Sciatic nerve (tissue), 2 donors: Measurements from ENCODE around the gene TRAK2. TPM values are rescaled to one million over a fixed set of nuclear protein-coding genes. Genes with fewer than 3 reads are reported as not detected.
"Not testable (repeated sequence)": the region's sequence is repeated elsewhere in the genome, so short reads cannot be mapped to it uniquely, and the experiment has no call there.

Experiments
- ATAC-seq: fragments of 200-7000 bp; cut with Tn5 transposase; one replicate; pipeline ENCODE4 v1.9.1; 2020; ENCODE audit warnings: mild to moderate bottlenecking, moderate library complexity
- DNase-seq: peaks from one replicate; pipeline ENCODE4 v3.0.0-alpha.2; 2020; ENCODE audit warnings: low spot score
- intact Hi-C: fragments of 100-400 bp; cut with DNase I; formaldehyde crosslinking; loops from one replicate; pipeline ENCODE4 v1.14.2; 2022
- total RNA-seq: library from RNA; stranded (reverse); fragmentation: NEBNext Ultra II Directional; extraction: Animal tissue kit (Norgen Biotek cat#: 25700); gene quantifications from one replicate; pipeline ENCODE4 v1.2.1, GENCODE V29; 2021
- donor health status: DM: no; HTN: no; CAD: no.
- donor health status: DM: no; HTN: no; CAD: no.

Gene TRAK2
- total RNA-seq, 1 donor from 2014 or later = 55.1 TPM

DNA sequence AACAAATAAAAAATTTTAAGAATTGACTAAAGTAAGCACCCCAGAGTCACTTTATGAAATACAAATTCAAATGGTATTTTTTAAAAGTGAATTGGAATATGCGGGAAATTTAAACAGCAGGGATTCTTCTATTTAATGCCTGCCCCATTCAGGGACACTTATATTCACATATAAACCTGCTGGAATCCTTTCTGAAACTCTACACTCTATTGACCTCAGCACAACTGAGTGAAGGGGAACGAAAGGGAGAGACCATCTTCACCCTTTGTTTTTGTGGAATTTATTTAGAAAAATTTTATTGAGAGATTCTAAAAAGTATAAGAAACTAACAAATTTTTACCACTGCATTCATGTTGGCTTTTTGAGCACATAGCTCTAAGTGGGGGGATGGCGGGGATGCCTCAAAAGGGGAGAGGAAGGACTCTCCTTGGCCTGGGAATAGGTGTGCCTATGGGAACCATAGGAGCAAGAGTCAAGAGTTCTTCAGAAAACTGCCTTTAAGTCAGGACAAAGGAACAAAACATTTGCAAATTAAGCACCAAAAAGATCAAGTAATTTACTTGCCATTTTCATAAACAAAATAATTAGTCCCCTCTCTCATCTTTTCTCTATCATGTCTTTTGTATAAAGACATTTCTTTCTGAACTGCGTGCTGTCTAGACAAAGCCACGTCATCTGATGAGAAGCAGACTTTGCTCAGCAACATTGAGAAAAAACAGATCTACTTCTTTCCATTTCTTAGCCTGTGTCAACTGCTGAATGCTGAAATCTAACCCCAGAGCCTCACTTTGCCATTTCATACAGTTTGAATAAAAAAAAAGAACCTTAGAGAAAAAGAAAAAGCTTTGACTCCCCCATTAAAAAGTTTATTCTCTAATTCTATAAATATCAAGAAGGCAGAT lies 72.5 kb downstream of the TRAK2 start:
- ATAC-seq (no peak), DNase-seq (no peak)
- intact Hi-C loops = no loop called here

DNA sequence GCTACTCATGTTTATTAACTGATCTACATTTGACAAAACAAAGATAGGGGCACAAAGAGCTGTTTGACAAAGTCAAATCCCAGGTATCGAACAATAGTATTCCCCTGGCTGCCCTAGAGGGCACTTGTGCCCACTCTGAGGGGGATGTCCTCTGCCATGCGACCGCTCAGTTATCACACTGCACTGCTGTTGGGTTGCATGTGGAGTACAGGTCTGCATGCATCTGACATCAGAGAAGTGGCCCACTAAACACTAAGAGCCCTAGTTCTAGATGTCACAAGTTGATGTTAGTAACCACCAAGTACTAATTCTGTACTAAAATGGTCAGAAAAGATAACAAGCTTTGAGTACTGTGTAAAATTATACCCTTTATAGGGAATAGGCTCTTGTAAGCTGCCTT lies 74.0 kb downstream of the TRAK2 start:
- intact Hi-C loops = no loop called here
- no peak for DNase-seq
- ATAC-seq = no peak

DNA sequence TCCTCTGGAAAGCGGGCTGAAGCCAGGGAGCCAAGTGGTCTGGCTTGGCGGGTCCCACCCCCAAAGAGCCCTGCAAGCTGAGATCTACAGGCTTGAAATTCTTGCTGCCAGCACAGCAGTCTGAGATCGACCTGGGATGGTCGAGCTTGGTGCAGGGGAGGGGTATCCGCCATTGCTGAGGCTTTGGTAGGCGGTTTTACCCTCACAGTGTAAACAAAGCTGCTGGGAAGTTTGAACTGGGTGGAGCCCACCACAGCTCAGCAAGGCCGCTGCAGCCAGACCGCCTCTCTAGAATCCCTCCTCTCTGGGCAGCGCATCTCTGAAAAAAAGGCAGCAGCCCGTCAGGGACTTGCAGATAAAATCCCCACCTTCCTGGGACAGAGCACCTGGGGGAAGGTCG lies 81.5 kb downstream of the TRAK2 start:
- ATAC-seq = no peak
- intact Hi-C loops = loop anchor here (10.0 kb wide), 1 partner anchor 135 kb away; no protein-coding TSS in a partner anchor

DNA sequence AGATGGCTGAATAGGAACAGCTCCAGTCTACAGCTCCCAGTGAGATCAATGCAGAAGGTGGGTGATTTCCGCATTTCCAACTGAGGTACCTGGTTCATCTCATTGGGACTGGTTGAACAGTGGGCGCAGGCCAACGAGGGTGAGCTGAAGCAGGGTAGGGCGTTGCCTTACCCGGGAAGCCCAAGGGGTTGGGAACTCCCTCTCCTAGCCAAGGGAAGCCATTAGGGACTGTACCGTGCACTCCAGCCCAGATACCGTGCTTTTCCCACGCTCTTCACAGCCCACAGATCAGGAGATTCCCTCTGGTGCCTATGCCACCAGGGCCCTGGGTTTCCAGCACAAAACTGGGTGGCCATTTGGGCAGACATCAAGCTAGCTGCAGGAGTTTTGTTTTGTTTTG lies 81.9 kb downstream of the TRAK2 start:
- not testable (repeated sequence) for ATAC-seq, DNase-seq
- intact Hi-C loops = loop anchor here (10.0 kb wide), 1 partner anchor 135 kb away; no protein-coding TSS in a partner anchor

More for the DNA sequence above, 81.5 kb downstream of the TRAK2 start:
- no peak for DNase-seq

DNA sequence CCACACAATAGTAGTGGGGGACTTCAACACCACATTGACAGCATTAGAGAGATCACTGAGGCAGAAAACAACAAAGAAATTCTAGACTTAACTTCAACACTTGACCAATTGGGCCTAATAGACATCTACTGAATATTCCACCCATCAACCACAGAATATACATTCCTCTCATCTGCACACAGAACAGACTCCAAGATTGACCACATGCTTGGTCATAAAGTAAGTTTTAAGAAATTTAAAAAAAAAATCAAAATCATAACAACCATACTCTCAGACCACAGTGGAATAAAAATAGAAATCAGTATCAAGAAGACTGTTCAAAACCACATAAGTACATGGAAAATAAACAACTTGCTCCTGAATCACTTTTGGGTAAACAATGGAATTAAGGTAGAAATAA lies 85.1 kb downstream of the TRAK2 start:
- ATAC-seq (no peak), DNase-seq (no peak)
- intact Hi-C loops = loop anchor here (10.0 kb wide), 1 partner anchor 131 kb away; no protein-coding TSS in a partner anchor

DNA sequence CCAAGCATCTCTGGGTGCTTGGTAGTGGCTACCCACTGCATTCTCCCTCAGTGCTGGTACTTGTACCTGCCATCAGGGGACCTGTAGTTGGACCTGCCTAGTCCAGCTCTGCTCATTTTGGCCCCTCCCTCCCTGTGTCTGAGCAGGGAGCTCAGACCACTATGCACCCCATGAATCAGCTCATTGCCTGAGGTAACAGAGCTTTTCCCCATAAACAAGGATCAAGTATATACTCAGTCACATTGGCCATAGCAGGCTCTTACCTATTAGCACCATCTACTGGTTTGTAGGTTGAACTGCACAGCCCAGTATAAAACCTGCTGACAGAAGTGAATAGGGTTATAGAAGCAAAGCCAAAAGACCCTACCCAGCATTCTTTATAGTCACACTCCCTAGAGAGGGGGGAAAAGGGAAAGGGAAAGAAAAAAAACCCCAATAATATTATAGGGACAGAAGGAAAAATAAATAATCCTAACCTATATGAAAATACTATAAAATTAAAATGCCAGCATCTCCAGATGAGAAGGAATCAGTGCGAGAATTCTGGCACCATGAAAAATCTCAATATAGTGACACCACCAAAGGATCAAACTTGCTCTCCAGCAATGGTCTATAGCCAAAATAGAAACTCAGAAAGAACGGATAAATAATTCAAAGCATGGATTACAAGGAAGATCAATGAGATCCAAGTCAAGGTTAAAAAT lies 87.2 kb downstream of the TRAK2 start:
- DNase-seq (no peak), ATAC-seq (peak; percentile 61)
- intact Hi-C loops = loop anchor here (10.0 kb wide), 1 partner anchor 129 kb away; no protein-coding TSS in a partner anchor

DNA sequence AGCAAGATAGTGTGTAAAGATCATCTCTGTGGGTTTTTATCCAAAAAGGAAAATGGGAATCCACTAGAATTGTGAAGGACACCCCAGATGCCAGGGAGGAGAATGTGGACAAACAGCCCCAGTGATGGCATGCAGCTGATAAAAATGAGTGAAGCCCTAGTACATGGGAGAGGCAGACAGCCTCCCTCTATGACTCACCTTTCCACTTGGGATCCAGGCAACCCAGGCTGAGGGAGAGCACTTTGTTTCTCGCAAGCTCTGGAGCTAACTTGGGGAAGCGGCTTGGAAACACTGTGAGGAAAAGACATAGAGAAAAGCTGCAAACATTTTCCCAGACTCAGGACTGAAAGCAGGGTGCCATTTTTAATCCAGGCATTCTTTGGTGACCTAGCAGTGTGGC lies 88.9 kb downstream of the TRAK2 start:
- ATAC-seq = no peak
- intact Hi-C loops = loop anchor here (10.0 kb wide), 1 partner anchor 128 kb away; no protein-coding TSS in a partner anchor
- no peak for DNase-seq

DNA sequence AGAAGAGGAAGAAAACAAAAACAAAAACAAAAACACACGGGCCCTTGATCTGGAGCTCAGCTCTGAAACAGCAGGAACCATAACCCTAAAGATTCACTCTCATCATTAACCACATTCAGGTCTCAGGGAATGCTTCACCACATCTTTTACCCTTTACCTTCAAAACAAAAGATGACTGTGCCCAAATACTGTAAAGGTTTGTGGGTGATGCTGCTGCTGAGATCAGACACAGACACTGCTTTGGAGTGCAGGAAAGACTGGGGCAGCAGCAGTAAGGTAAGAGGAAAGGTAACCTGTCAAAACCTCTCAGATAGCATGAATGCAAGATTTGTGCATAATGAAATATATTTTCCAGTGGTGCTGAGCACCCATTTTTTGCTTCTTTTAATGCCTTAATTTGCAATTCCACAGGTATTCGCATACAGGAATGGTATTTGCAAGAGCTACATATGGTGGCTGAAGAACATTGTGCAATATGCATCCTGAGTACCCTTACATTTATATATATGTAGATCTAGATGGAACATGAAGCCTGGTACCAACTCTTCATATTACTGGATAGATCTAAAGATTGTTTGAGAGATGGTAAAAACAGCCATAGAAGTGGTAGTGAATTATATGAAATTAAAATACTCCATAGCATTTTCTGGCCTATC lies 90.1 kb downstream of the TRAK2 start:
- DNase-seq = no peak
- ATAC-seq = no peak
- intact Hi-C loops = loop anchor here (10.0 kb wide), 1 partner anchor 126 kb away; no protein-coding TSS in a partner anchor

DNA sequence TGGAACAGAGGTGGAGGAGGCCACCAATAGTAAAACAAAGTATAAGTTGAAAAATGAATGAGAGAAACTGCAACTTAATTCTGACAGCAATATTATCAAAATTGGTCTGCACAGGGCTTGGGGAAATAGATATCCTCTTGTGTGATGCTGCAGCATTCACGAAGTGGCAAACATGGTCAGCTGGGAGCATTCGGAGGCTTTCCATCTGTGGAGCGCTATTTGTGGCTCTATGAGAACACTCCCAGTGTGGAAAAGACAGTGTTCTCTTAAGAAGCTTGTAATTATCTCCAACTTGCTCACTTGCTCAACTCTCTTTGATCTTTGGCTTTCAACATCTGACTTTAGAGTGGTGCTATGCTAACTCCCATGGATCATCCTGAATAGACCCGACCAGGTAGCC lies 91.0 kb downstream of the TRAK2 start:
- no peak for ATAC-seq
- intact Hi-C loops = loop anchor here (10.0 kb wide), 1 partner anchor 125 kb away; no protein-coding TSS in a partner anchor
- DNase-seq = no peak

DNA sequence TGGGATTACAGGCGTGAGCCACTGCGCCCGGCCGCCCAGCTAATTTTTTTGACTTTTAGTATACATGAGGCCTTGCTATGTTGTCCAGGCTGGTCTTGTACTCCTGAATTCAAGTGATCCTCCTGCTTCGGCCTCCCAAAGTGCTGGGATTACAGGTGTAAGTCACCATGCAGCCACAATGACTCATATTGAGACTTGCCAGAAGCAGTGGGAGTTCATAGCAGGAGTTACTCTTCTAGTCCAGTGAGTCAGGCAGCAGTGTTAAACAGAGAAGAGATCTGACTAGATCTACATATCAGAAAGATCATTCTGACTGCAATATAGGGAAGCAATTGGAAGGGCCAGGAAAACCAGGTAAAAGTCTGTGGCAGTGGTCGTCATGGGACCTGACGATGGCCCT lies 92.6 kb downstream of the TRAK2 start:
- intact Hi-C loops = no loop called here

DNA sequence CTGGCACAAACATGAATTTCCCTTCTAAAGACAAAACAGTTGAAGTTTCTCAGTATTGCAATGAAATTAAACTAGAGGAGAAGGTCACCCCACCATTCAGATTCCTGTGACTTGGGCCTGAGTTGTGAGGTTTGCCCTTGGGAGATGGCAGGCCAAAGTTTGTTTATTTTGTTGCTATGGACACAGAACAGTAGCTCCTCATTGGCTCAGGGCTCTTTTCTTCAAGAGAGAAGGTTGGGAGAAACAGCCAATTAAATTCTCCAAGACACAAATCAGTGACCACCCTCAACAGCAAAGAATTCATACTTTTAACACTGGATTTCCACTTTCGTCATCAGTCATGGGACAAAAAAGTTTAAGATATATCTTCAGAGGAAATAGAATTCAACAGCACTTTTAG lies 94.0 kb downstream of the TRAK2 start, which contains the start of gene FLACC1:
TSS of gene FLACC1 (minus strand) at position 125 of the 400 bp plus-strand sequence. CDS start 5,941 bp downstream, outside the sequence.
- intact Hi-C loops = no loop called here
- no peak for DNase-seq
- ATAC-seq = peak; percentile 93

More for the DNA sequence above, 92.6 kb downstream of the TRAK2 start:
- DNase-seq (no peak), ATAC-seq (no peak)

DNA sequence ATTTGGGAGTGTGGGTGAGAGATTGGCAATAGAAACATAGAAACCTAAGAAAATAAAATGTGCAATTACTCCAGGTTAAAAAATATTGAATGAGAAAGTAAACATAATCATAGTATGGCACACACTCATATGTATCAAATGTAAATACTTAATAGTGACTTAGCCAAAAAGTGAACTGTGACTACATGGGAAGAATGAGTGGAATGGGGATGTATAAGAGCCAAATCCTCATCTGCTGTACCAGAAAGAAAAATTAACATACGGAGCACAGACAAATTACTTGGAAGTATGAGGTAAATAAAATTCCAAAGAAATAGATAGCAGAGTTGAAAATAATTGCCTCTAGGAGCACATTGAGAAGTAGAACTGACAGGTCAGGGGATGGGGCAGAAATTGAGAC lies 98.1 kb downstream of the TRAK2 start:
- DNase-seq = no peak
- intact Hi-C loops = no loop called here
- ATAC-seq = no peak

DNA sequence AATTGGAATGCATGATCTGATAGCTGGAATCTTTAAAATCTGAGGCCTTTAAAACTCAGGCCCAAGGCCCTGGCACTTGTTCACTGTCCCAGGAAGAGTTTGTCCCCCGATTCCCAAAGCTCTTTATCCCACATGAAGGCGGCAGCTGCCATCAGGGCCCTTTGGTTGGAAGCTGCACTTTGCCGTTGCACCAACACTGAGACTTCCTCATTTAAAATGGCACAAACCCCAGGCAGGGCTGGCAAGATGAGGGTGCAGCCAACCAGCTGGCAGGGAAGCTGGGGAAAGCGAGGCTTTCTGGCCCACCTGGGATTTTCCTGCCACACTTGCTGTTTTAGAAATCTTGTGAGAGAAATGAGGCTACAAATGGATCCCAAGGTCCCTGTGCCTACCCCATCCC lies 100.4 kb downstream of the TRAK2 start:
- DNase-seq = no peak
- no peak for ATAC-seq
- intact Hi-C loops = no loop called here

DNA sequence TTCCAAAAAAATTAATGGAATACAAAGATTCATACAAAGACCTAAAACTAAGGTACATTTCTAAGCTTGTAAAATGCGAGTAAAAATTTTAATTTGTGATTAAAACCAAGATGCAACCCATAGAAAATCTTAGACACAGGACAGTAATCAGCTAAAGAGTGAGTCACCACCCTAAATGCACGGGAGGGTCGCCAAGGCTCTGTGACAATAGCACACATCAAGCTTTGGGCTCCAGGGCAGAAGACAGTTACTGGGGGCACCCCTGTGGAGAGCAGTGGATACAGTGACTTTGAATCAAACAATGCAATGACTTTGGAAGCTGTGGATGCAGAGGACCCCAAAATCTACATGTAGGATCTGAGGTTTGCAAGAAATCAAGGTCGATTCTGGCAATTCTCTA lies 101.7 kb downstream of the TRAK2 start:
- no peak for DNase-seq
- ATAC-seq = no peak
- intact Hi-C loops = no loop called here

DNA sequence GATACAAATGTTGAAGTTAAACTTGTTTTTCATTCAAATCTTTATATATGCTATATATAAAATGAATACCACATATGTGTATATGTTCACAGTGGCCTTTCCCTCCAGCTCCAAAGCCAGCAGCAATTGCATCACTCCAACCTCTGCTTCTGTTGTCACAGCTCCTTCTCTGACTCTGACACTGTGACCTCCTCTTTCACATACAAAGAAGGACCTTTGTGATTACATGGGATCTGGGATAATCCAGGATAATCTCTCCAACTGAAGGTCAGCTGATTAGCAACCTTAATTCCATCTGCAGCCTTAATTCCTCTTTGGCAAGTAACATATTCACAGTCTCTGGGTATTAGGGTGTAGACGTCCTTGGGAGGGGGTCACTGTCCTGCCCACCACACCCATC lies 102.5 kb downstream of the TRAK2 start:
- ATAC-seq = no peak
- intact Hi-C loops = no loop called here
- DNase-seq = no peak

DNA sequence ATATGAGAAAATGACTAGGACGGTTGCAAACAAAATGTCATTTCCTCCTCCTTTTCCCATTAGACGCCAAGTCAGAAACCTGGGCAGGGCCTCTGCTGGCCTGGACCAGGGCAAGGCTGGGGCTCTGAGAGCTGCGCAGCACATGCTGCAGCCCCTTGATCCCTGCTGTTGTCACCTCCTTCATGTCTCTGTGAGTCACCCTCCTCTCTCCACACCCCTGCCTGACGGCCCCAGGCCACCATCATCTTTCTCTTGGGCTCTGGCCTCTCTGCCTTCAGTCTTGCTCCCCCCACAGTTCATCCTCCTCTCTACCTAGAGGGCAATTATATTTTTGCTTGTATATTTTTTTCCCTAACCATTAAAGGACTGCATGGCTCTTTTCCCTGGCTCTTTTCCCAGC lies 104.1 kb downstream of the TRAK2 start:
- ATAC-seq (no peak), DNase-seq (no peak)
- intact Hi-C loops = no loop called here

DNA sequence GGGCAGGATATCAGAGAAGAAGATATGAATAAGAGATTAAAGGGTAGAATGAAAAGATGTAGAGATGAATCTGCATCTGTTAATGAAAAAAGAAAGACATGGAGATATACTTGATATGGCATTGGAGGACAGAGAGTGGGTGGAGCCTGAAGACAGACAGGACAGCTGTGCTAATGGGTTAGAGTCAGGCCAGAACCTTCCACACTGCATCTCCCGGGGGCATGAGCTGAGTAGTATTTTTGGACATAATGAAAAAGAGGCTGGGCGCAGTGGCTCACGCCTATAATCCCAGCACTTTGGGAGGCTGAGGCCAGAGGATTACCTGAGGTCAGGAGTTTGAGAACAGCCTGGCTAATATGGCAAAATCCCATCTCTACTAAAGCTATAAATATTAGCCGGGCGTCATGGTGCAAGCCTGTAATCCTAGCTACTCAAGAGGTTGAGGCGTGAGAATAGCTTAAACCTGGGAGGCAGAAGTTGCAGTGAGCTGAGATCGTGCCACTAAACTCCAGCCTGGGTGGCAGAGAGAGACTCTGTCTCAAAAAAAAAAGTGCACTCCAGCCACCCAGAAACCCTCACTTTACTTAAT lies 105.5 kb downstream of the TRAK2 start:
- intact Hi-C loops = no loop called here
- ATAC-seq = no peak

DNA sequence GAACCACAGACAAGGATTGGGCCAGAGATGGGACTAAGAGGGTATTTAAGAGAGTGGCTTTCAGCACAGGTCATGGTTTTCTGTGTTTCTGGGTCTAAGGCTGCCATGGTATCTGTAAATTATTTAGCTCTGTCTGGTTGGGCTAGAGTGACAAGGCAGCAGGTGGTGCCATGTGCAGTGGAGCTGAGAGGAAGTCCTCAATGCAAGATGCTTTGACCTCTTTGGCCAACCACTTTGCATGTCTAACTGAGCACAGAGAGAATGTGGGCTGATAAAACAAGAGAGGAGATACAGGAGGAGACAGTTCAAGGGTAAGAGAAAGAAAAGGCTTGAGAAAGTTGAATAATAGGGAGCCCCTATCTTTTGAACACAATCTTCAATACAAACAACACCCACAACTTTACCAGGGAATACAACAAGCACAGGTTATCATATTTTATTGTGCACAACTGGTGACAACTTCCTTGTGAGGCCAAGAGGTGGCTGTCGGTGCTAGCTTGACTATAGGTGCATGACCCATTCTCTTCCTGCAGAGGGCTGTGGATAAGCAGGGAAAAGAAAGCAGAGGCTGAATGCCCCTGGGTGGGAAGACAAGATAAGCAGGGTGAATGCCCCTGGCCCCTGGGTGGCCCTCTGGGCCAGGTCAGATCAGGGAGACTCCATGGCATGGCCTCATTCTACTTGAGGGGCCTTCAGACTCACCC lies 106.4 kb downstream of the TRAK2 start:
- DNase-seq (no peak), ATAC-seq (no peak)
- intact Hi-C loops = no loop called here

More for the DNA sequence above, 105.5 kb downstream of the TRAK2 start:
- DNase-seq = no peak
